Left kidney (tissue), 2 donors: ENCODE data around the gene LLGL2. TPM values are rescaled to one million over a fixed set of nuclear protein-coding genes. Genes with fewer than 3 reads are reported as not detected.
A peak's percentile ranks its signal among the peaks of the same experiment; 100 is the strongest.
"Not testable (repeated sequence)": the region's sequence is repeated elsewhere in the genome, so short reads cannot be mapped to it uniquely, and the experiment has no call there.

ENCODE experiments used
- DNase-seq: peaks from one replicate; pipeline ENCODE4 v3.0.0-alpha.2; 2013
- polyA plus RNA-seq: library from polyadenylated mRNA; unstranded; fragments of 120-200 nt; gene quantifications from one replicate; pipeline ENCODE4 v1.2.1, GENCODE V29; 2013; ENCODE audit not compliant: insufficient read length

The LLGL2 gene
- polyA plus RNA-seq, 1 donor: 67.5 TPM

GRCh38 chr17:75568412-75569255 lies 43.1 kb downstream of the LLGL2 start:
- DNase-seq: no peak

GRCh38 chr17:75570034-75570676 lies 44.7 kb downstream of the LLGL2 start:
- no peak for DNase-seq

- no peak for DNase-seq
Observed at GRCh38 chr17:75570772-75571171, 45.3 kb downstream of the LLGL2 start.

- DNase-seq: no peak
Observed at GRCh38 chr17:75571197-75571884, 45.8 kb downstream of the LLGL2 start.

- no peak for DNase-seq
Observed at GRCh38 chr17:75571885-75572215, 46.4 kb downstream of the LLGL2 start.

- DNase-seq: no peak
Observed at GRCh38 chr17:75572713-75573539, 47.4 kb downstream of the LLGL2 start.

- no peak for DNase-seq
Observed at GRCh38 chr17:75573540-75573957, 48.1 kb downstream of the LLGL2 start.

- no peak for DNase-seq
Observed at GRCh38 chr17:75573994-75574393, 48.5 kb downstream of the LLGL2 start.

GRCh38 chr17:75574404-75575036 lies 49.0 kb downstream of the LLGL2 start:
- no peak for DNase-seq

GRCh38 chr17:75575197-75575596 lies 49.7 kb downstream of the LLGL2 start:
- DNase-seq: no peak

- no peak for DNase-seq
Observed at GRCh38 chr17:75575728-75576127, 50.2 kb downstream of the LLGL2 start.

GRCh38 chr17:75576661-75577060 lies 51.2 kb downstream of the LLGL2 start:
- no peak for DNase-seq

- not testable (repeated sequence) for DNase-seq
Observed at GRCh38 chr17:75581121-75581725, 55.7 kb downstream of the LLGL2 start.

- not testable (repeated sequence) for DNase-seq
Observed at GRCh38 chr17:75583197-75583596, 57.7 kb downstream of the LLGL2 start.

- no peak for DNase-seq
Observed at GRCh38 chr17:75584849-75585175, 59.3 kb downstream of the LLGL2 start.

GRCh38 chr17:75587675-75588595 lies 62.4 kb downstream of the LLGL2 start, which contains the start of gene MYO15B:
TSS of gene MYO15B (plus strand) at chr17:75587800. CDS start at chr17:75588058, 258 bp downstream.
- DNase-seq: peak; percentile 70

GRCh38 chr17:75588596-75589011 lies 63.1 kb downstream of the LLGL2 start:
- DNase-seq: peak; percentile 25

GRCh38 chr17:75589012-75589918 lies 63.8 kb downstream of the LLGL2 start:
- peak; percentile 91 for DNase-seq

GRCh38 chr17:75589919-75590303 lies 64.4 kb downstream of the LLGL2 start:
- DNase-seq: no peak
